Endothelial cell of umbilical vein (primary cell): ENCODE results near the gene DENND1A. TPM values are rescaled to one million over a fixed set of nuclear protein-coding genes. Genes with fewer than 3 reads are reported as not detected.

Experiments used
- BruUV-seq: library from RNA; stranded (reverse); fragments of 400-500 nt; replicated peaks from 2 replicates; lab custom pipeline; 2021; lab: Mats Ljungman, UMichigan
- CTCF ChIA-PET: fragments of 300-600, 350-600 bp; sonication (Branson Sonifier 250); formaldehyde crosslinking; loops from one replicate; lab custom pipeline; 2021; ENCODE audit warnings: antibody characterized with exemption, inconsistent platforms; lab: Charles Lee
- POLR2A ChIA-PET: fragments of 300-600, 350-600 bp; sonication (Branson Sonifier 250); formaldehyde crosslinking; loops from one replicate; lab custom pipeline; 2021; ENCODE audit warnings: antibody characterized with exemption, inconsistent platforms; lab: Charles Lee
- DNase-seq: peaks from one replicate; pipeline ENCODE4 v3.0.0-alpha.2; 2011; ENCODE audit warnings: low read depth, low spot score
- FAIRE-seq: peaks from 2 replicates; lab custom pipeline; 2011; peaks lifted over from hg19 to GRCh38; lab: Jason Lieb, UNC
- H2AFZ ChIP-seq: 2 replicates; pipeline ENCODE4 v1.6.0; 2012; ENCODE audit warnings: low read depth, low read length, control low read depth, inconsistent platforms
- H3K27ac ChIP-seq: 2 replicates; pipeline ENCODE4 v1.5.1; 2011; ENCODE audit warnings: low read depth, mild to moderate bottlenecking, control low read depth, low read length, moderate library complexity; ENCODE audit not compliant: insufficient read depth
- H3K27me3 ChIP-seq, 2 experiments: 2 replicates each; pipeline versions ENCODE4 v1.6.0 to v1.6.1; 2011; ENCODE audit warnings: low read length in 2 of 2, mixed read lengths in 1 of 2; ENCODE audit not compliant: control insufficient read depth in 2 of 2, insufficient read depth in 2 of 2
- H3K36me3 ChIP-seq, 2 experiments: 2 replicates in 1 of 2; 3 replicates in 1 of 2; pipeline ENCODE4 v1.5.1; 2011; ENCODE audit warnings: low read length in 2 of 2, mild to moderate bottlenecking in 1 of 2, moderate library complexity in 1 of 2; ENCODE audit not compliant: control insufficient read depth in 2 of 2, insufficient read depth in 2 of 2; ENCODE audit errors: extremely low read depth in 1 of 2
- H3K4me1 ChIP-seq: 3 replicates; pipeline ENCODE4 v1.5.1; 2011; ENCODE audit warnings: mild to moderate bottlenecking, low read length; ENCODE audit not compliant: control insufficient read depth, insufficient read depth; ENCODE audit errors: extremely low read depth
- H3K4me2 ChIP-seq: 2 replicates; pipeline ENCODE4 v1.6.1; 2011; ENCODE audit warnings: low read length, control low read depth, mixed read lengths; ENCODE audit not compliant: insufficient read depth
- H3K4me3 ChIP-seq, 3 experiments: fragments of 200-600 bp in 1 of 3; sonication (generic), shearing (Covaris generic) in 1 of 3; replicated peaks in 1 of 3; 2 replicates each; pipeline ENCODE4 v1.5.1; 2011 to 2016; ENCODE audit warnings: control low read depth in 3 of 3, low read length in 3 of 3, mild to moderate bottlenecking in 2 of 3, inconsistent platforms in 1 of 3, low read depth in 1 of 3, moderate library complexity in 1 of 3; ENCODE audit not compliant: insufficient read depth in 1 of 3
- H3K79me2 ChIP-seq: 2 replicates; pipeline ENCODE4 v1.6.0; 2012; ENCODE audit warnings: low read length, inconsistent platforms; ENCODE audit not compliant: control insufficient read depth, insufficient read depth
- H3K9ac ChIP-seq: replicated peaks from 2 replicates; pipeline ENCODE3; 2011; ENCODE audit warnings: low read length, control low read depth; ENCODE audit not compliant: insufficient read depth; ENCODE audit errors: extremely low read depth
- H3K9me1 ChIP-seq: replicated peaks from 3 replicates; pipeline ENCODE4 v1.6.0; 2011; ENCODE audit warnings: mild to moderate bottlenecking, low read length; ENCODE audit not compliant: control insufficient read depth, insufficient read depth; ENCODE audit errors: extremely low read depth
- H3K9me3 ChIP-seq: replicated peaks from 2 replicates; pipeline ENCODE4 v1.5.1; 2012; ENCODE audit warnings: low read length, inconsistent platforms; ENCODE audit not compliant: control insufficient read depth, insufficient read depth
- H4K20me1 ChIP-seq: replicated peaks from 2 replicates; pipeline ENCODE3; 2011; ENCODE audit warnings: mild to moderate bottlenecking, low read length; ENCODE audit not compliant: control insufficient read depth, insufficient read depth; ENCODE audit errors: extremely low read depth
- CTCF ChIP-seq, 2 donors: IDR thresholded peaks; 1 replicate in 1 of 2; 2 replicates in 1 of 2; pipeline ENCODE4 v1.5.1; 2011; ENCODE audit warnings: low read length in 2 of 2, mild to moderate bottlenecking in 2 of 2, moderate library complexity in 2 of 2, control low read depth in 1 of 2, inconsistent platforms in 1 of 2, low read depth in 1 of 2; ENCODE audit not compliant: insufficient read depth in 1 of 2; ENCODE audit errors: extremely low read depth in 1 of 2
- EZH2 ChIP-seq: IDR thresholded peaks from 2 replicates; pipeline ENCODE4 v1.6.1; 2012; ENCODE audit warnings: borderline replicate concordance, low read depth, mild to moderate bottlenecking, moderate library complexity, low read length, inconsistent platforms; ENCODE audit not compliant: severe bottlenecking
- FOS ChIP-seq: IDR thresholded peaks from 2 replicates; pipeline ENCODE4 v1.6.1; 2011; ENCODE audit warnings: mild to moderate bottlenecking, low read length, moderate library complexity, borderline replicate concordance; ENCODE audit not compliant: insufficient read depth
- GATA2 ChIP-seq: IDR thresholded peaks from 2 replicates; pipeline ENCODE4 v1.7.0; 2011; ENCODE audit warnings: low read depth, mild to moderate bottlenecking, moderate library complexity, mixed read lengths, low read length; ENCODE audit not compliant: insufficient read length, insufficient read depth
- JUN ChIP-seq: IDR thresholded peaks from 2 replicates; pipeline ENCODE4 v1.6.1; 2011; ENCODE audit warnings: borderline replicate concordance, low read depth; ENCODE audit not compliant: insufficient read length, insufficient read depth
- MAX ChIP-seq: IDR thresholded peaks from 2 replicates; pipeline ENCODE4 v1.6.1; 2011; ENCODE audit not compliant: insufficient read depth, insufficient read length
- MYC ChIP-seq: IDR thresholded peaks from one replicate; pipeline ENCODE4 v1.6.1; 2011; ENCODE audit warnings: mild to moderate bottlenecking, low read depth, low read length
- POLR2A ChIP-seq: IDR thresholded peaks from 2 replicates; pipeline ENCODE4 v1.6.1; 2012; ENCODE audit warnings: low read depth, mild to moderate bottlenecking, control low read depth, low read length
- POLR2AphosphoS5 ChIP-seq: IDR thresholded peaks from 2 replicates; pipeline ENCODE4 v1.6.1; 2012; ENCODE audit warnings: low read depth, mild to moderate bottlenecking, control low read depth, low read length, moderate library complexity; ENCODE audit not compliant: insufficient read depth
- dilution Hi-C: fragments of 300-500 bp; cut with MboI; formaldehyde crosslinking; loops from one replicate; pipeline ENCODE4 v1.15.0; 2019; ENCODE audit warnings: low sequenced_read_pairs; ENCODE audit not compliant: extremely low pct_ligation_motif_present
- intact Hi-C: fragments of 100-400 bp; cut with micrococcal nuclease; formaldehyde crosslinking; loops from one replicate; pipeline ENCODE4 v1.10.0; 2022
- polyA plus RNA-seq, 4 experiments: library from polyadenylated mRNA; depleted of rRNA in 3 of 4; stranded (reverse) in 3 of 4; unstranded in 1 of 4; fragments of >200 nt; gene quantifications; 2 replicates each; pipeline versions ENCODE4 v1.2.1 to v1.2.3, GENCODE V29; 2011 to 2012; ENCODE audit warnings: missing spikeins in 1 of 4
- total RNA-seq: library from RNA; stranded (reverse); gene quantifications from 2 replicates; pipeline ENCODE4 v1.2.3, GENCODE V29; 2021

DENND1A gene
- total and polyA plus RNA-seq, 2 donors (not counting 3 experiments of a cell fraction or from before 2014, with no cell fraction given): 18.5 to 24.5 TPM

GRCh38 chr9:123348317-123348992 lies 581.5 kb downstream of the DENND1A start:
- no peaks in the 10 kb centered on the region for H3K9me1 ChIP-seq
- H3K27ac ChIP-seq: no peak overlapping the region
- peaks cover 0 to under 1% of the 10 kb centered on the region in 2 experiments for H3K27me3 ChIP-seq
- H3K79me2 ChIP-seq: no peaks in the 10 kb centered on the region
- POLR2A ChIA-PET: interaction anchor here (0.6 kb wide), 1 partner anchor 9 kb away, joined by 3 read pairs; no protein-coding TSS in a partner anchor
- no peak overlapping the region for H3K4me2 ChIP-seq
- no peaks in the 10 kb centered on the region for H3K9me3 ChIP-seq
- no peaks in the 10 kb centered on the region for H4K20me1 ChIP-seq
- no peaks in the 10 kb centered on the region for H3K4me1 ChIP-seq
- no peaks in the 10 kb centered on the region for H3K36me3 ChIP-seq
- intact Hi-C loops: loop anchor here (2.0 kb wide), 1 partner anchor 80 kb away; the partner anchor contains the start of gene STRBP
- H3K9ac ChIP-seq: no peak overlapping the region
- no peak overlapping the region for H2AFZ ChIP-seq
- TF ChIP-seq CTCF (IDR thresholded peaks at IDR 0.05; ENCODE audit: extremely low read depth in 1 of 2, insufficient read depth in 1 of 2, low read depth in 1 of 2, low read length in 2 of 2): no peak
- no peak for TF ChIP-seq FOS
- TF ChIP-seq JUN: no peak
- no peak for TF ChIP-seq POLR2AphosphoS5
- no peak for TF ChIP-seq MYC
- TF ChIP-seq EZH2: no peak
- TF ChIP-seq POLR2A: no peak
- TF ChIP-seq MAX: no peak
- no peak for TF ChIP-seq GATA2
- DNase-seq (no peak), FAIRE-seq (no peak)
- CTCF ChIA-PET: interaction anchor here (1.0 to 4.2 kb wide), 11 partner anchors 8 to 1249 kb away, joined by 3 to 148 read pairs (median 8); no protein-coding TSS in a partner anchor
- BruUV-seq: no TSS peak
- no peak overlapping the region for H3K4me3 ChIP-seq
- dilution Hi-C loops: no loop called here
